ENCODE results near the gene RASA2. TPM values are rescaled to one million over a fixed set of nuclear protein-coding genes. Genes with fewer than 3 reads are reported as not detected.

Gene RASA2
- total RNA-seq, 4 donors from 2014 or later, result 10.6 to 15.5 (median 14.8) TPM

- Histone ChIP-seq H3K27ac (peak overlapping the region; percentile 1 to 29 (median 10)), H3K36me3 (peaks cover 0 to 50% of the 10 kb centered on the region in 2 donors), H3K4me1 (peaks cover 9 to 93% (median 11%) of the 10 kb centered on the region in 3 donors), H3K9me3 (no peaks in the 10 kb centered on the region), H3K27me3 (no peaks in the 10 kb centered on the region), H3K4me3 (no peak overlapping the region)
- ATAC-seq, result no peak
- WGBS, 2 donors (ENCODE audit: low coverage in 1 of 2), result 66 to 80% methylated on average over 4 to 6 of the region's 6 CpGs
- TF ChIP-seq EP300 (IDR thresholded peaks at IDR 0.05), result no peak
- TF ChIP-seq POLR2AphosphoS5 (IDR thresholded peaks at IDR 0.05), result no peak
- no peak for TF ChIP-seq POLR2A (IDR thresholded peaks at IDR 0.05)
- TF ChIP-seq CTCF (IDR thresholded peaks at IDR 0.05), result no peak
These were observed 39.4 kb upstream of the RASA2 start for GRCh38 chr3:141447383-141447782.

- ATAC-seq, result no peak
- Histone ChIP-seq H3K27me3 (no peaks in the 10 kb centered on the region), H3K27ac (peak overlapping the region; percentile 34 to 64 (median 56)), H3K36me3 (peaks cover 0 to 37% of the 10 kb centered on the region in 2 donors), H3K4me3 (no peak overlapping the region), H3K9me3 (no peaks in the 10 kb centered on the region), H3K4me1 (peaks cover 6 to 81% (median 11%) of the 10 kb centered on the region in 3 donors)
- TF ChIP-seq POLR2AphosphoS5 (IDR thresholded peaks at IDR 0.05) (no peak), EP300 (IDR thresholded peaks at IDR 0.05) (no peak), POLR2A (IDR thresholded peaks at IDR 0.05) (no peak), CTCF (IDR thresholded peaks at IDR 0.05) (no peak)
- 18 to 31% methylated on average over 6 of the region's 6 CpGs for WGBS, 2 donors (ENCODE audit: low coverage in 1 of 2)
These were observed 38.1 kb upstream of the RASA2 start for GRCh38 chr3:141448606-141449220.

- no peak for TF ChIP-seq POLR2A (IDR thresholded peaks at IDR 0.05)
- TF ChIP-seq EP300 (IDR thresholded peaks at IDR 0.05), result no peak
- TF ChIP-seq POLR2AphosphoS5 (IDR thresholded peaks at IDR 0.05), result no peak
- no peak for TF ChIP-seq CTCF (IDR thresholded peaks at IDR 0.05)
- Histone ChIP-seq H3K36me3 (peaks cover 0 to 30% of the 10 kb centered on the region in 2 donors), H3K4me1 (peaks cover 6 to 78% (median 11%) of the 10 kb centered on the region in 3 donors), H3K27ac (peak overlapping the region; percentile 18 to 64 (median 56)), H3K9me3 (no peaks in the 10 kb centered on the region), H3K27me3 (no peaks in the 10 kb centered on the region), H3K4me3 (no peak overlapping the region)
- no peak for ATAC-seq
- 35 to 52% methylated on average over 6 of the region's 6 CpGs for WGBS, 2 donors (ENCODE audit: low coverage in 1 of 2)
These were observed 37.4 kb upstream of the RASA2 start for GRCh38 chr3:141449424-141449823.

- Histone ChIP-seq H3K9me3 (no peaks in the 10 kb centered on the region), H3K4me1 (peaks cover 6 to 74% (median 11%) of the 10 kb centered on the region in 3 donors), H3K4me3 (no peak overlapping the region), H3K27me3 (no peaks in the 10 kb centered on the region), H3K27ac (peak overlapping the region in 3 of 4 donors; percentile 34 to 64 (median 58)), H3K36me3 (peaks cover 0 to 18% of the 10 kb centered on the region in 2 donors)
- ATAC-seq, result no peak
- TF ChIP-seq POLR2AphosphoS5 (IDR thresholded peaks at IDR 0.05) (no peak), CTCF (IDR thresholded peaks at IDR 0.05) (no peak), POLR2A (IDR thresholded peaks at IDR 0.05) (no peak), EP300 (IDR thresholded peaks at IDR 0.05) (no peak)
- WGBS, 2 donors (ENCODE audit: low coverage in 1 of 2), result 56 to 72% methylated on average over 7 to 8 of the region's 8 CpGs
These were observed 36.0 kb upstream of the RASA2 start for GRCh38 chr3:141450727-141451375.

GRCh38 chr3:141452045-141452444, 34.8 kb upstream of the RASA2 start:
- Histone ChIP-seq H3K36me3 (peaks cover 0 to 9% of the 10 kb centered on the region in 2 donors), H3K27me3 (no peaks in the 10 kb centered on the region), H3K4me3 (no peak overlapping the region), H3K9me3 (no peaks in the 10 kb centered on the region), H3K27ac (peak overlapping the region in 2 of 4 donors; percentile 24 to 39), H3K4me1 (peaks cover 6 to 63% (median 11%) of the 10 kb centered on the region in 3 donors)
- no peak for TF ChIP-seq POLR2AphosphoS5 (IDR thresholded peaks at IDR 0.05)
- TF ChIP-seq POLR2A (IDR thresholded peaks at IDR 0.05), result no peak
- no peak for TF ChIP-seq EP300 (IDR thresholded peaks at IDR 0.05)
- peak; percentile 47 to 84 (median 58) for TF ChIP-seq CTCF (IDR thresholded peaks at IDR 0.05)
- peak; percentile 66 for ATAC-seq
